ENCODE measurements around the gene CCDC88C. TPM values are rescaled to one million over a fixed set of nuclear protein-coding genes. Genes with fewer than 3 reads are reported as not detected.

CCDC88C gene
- total RNA-seq, 1 experiment from 2014 or later: 64.8 TPM

- peaks cover 41% of the 10 kb centered on the region for H3K9me3 Mint-ChIP-seq
- peaks cover 6% of the 10 kb centered on the region; the same call in 1 of the 2 replicates for H3K27me3 Mint-ChIP-seq (ENCODE audit: low read depth)
- no peak for DNase-seq (ENCODE audit: low spot score)
- peaks cover 11% of the 10 kb centered on the region for H3K4me1 Mint-ChIP-seq
- TF ChIP-seq ARID4B (CRISPR knock-in tag; IDR thresholded peaks at IDR 0.05; ENCODE audit: borderline replicate concordance) (no peak), ZNF532 (CRISPR knock-in tag; IDR thresholded peaks at IDR 0.05; ENCODE audit: borderline replicate concordance) (no peak), TP53 (CRISPR knock-in tag; IDR thresholded peaks at IDR 0.05) (no peak), CTCF (IDR thresholded peaks at IDR 0.05) (no peak), ZNF219 (CRISPR knock-in tag; IDR thresholded peaks at IDR 0.05; ENCODE audit: borderline replicate concordance) (no peak), HMGXB4 (CRISPR knock-in tag; IDR thresholded peaks at IDR 0.05) (no peak), ZNF317 (CRISPR knock-in tag; IDR thresholded peaks at IDR 0.05; ENCODE audit: borderline replicate concordance, low read depth) (no peak), ZNF263 (CRISPR knock-in tag; IDR thresholded peaks at IDR 0.05; ENCODE audit: low read depth) (no peak), MAX (CRISPR knock-in tag; IDR thresholded peaks at IDR 0.05) (no peak), FOXP1 (CRISPR knock-in tag; IDR thresholded peaks at IDR 0.05; ENCODE audit: borderline replicate concordance) (no peak), EMX1 (CRISPR knock-in tag; IDR thresholded peaks at IDR 0.05) (no peak), GRHL2 (CRISPR knock-in tag; IDR thresholded peaks at IDR 0.05; ENCODE audit: insufficient replicate concordance, severe bottlenecking) (no peak), JAZF1 (CRISPR knock-in tag; IDR thresholded peaks at IDR 0.05) (no peak), IRF2 (CRISPR knock-in tag; IDR thresholded peaks at IDR 0.05; ENCODE audit: borderline replicate concordance, low read depth) (no peak), ZNF671 (CRISPR knock-in tag; IDR thresholded peaks at IDR 0.05) (no peak), ATF3 (CRISPR knock-in tag; conservative IDR thresholded peaks at IDR 0.05) (no peak), PREB (CRISPR knock-in tag; IDR thresholded peaks at IDR 0.05; ENCODE audit: borderline replicate concordance) (no peak), MYBL2 (CRISPR knock-in tag; IDR thresholded peaks at IDR 0.05) (no peak), TEAD1 (CRISPR knock-in tag; IDR thresholded peaks at IDR 0.05) (no peak)
- TF ChIP-seq, protein P1, sequence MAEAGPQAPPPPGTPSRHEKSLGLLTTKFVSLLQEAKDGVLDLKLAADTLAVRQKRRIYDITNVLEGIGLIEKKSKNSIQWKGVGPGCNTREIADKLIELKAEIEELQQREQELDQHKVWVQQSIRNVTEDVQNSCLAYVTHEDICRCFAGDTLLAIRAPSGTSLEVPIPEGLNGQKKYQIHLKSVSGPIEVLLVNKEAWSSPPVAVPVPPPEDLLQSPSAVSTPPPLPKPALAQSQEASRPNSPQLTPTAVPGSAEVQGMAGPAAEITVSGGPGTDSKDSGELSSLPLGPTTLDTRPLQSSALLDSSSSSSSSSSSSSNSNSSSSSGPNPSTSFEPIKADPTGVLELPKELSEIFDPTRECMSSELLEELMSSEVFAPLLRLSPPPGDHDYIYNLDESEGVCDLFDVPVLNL (CRISPR knock-in tag; IDR thresholded peaks at IDR 0.05; ENCODE audit: borderline replicate concordance, low read depth): no peak
- H3K36me3 Mint-ChIP-seq: peaks cover 39% of the 10 kb centered on the region
- H3K27ac Mint-ChIP-seq: no peak overlapping the region
- no peak for ATAC-seq
- no peak overlapping the region for H3K4me3 Mint-ChIP-seq
- ChIA-PET POLR2A (no interaction called here), CTCF (interaction anchor here (1.5 kb wide), 1 partner anchor 12 kb away, joined by 4 read pairs; no protein-coding TSS in a partner anchor)
These were observed 21.7 kb upstream of the CCDC88C start for GRCh38 chr14:91439345-91439744.
